22Rv1 (cell line): ENCODE data around the gene EFCAB8.

ENCODE experiments used
- H3K27ac ChIP-seq: fragments of 450-650 bp; 2 replicates; pipeline ENCODE4 v1.5.1; 2017
- ZFX ChIP-seq: fragments of 450-650 bp; IDR thresholded peaks from 2 replicates; pipeline ENCODE4 v1.6.1; 2017; ENCODE audit warnings: antibody characterized with exemption, borderline replicate concordance
- TF ChIP-seq, protein P1 (sequence below): fragments of 450-650 bp; IDR thresholded peaks from 2 replicates; pipeline ENCODE4 v1.5.1; 2017; ENCODE audit warnings: mild to moderate bottlenecking

The EFCAB8 gene

GRCh38 chr20:32991792-32992641 is 133.3 kb downstream of the EFCAB8 start:
- H3K27ac ChIP-seq: no peak overlapping the region
- TF ChIP-seq, protein P1, sequence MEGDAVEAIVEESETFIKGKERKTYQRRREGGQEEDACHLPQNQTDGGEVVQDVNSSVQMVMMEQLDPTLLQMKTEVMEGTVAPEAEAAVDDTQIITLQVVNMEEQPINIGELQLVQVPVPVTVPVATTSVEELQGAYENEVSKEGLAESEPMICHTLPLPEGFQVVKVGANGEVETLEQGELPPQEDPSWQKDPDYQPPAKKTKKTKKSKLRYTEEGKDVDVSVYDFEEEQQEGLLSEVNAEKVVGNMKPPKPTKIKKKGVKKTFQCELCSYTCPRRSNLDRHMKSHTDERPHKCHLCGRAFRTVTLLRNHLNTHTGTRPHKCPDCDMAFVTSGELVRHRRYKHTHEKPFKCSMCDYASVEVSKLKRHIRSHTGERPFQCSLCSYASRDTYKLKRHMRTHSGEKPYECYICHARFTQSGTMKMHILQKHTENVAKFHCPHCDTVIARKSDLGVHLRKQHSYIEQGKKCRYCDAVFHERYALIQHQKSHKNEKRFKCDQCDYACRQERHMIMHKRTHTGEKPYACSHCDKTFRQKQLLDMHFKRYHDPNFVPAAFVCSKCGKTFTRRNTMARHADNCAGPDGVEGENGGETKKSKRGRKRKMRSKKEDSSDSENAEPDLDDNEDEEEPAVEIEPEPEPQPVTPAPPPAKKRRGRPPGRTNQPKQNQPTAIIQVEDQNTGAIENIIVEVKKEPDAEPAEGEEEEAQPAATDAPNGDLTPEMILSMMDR: no peak
- no peak for TF ChIP-seq ZFX

GRCh38 chr20:32993496-32994050 is 134.8 kb downstream of the EFCAB8 start:
- no peak for TF ChIP-seq ZFX
- TF ChIP-seq, protein P1: no peak

GRCh38 chr20:32995802-32996201 is 137.1 kb downstream of the EFCAB8 start:
- TF ChIP-seq ZFX: no peak
- TF ChIP-seq, protein P1: 0 out of 2 replicates have a peak, but pooled peaks have one; percentile 8
- no peak overlapping the region for H3K27ac ChIP-seq

More at GRCh38 chr20:32993496-32994050, 134.8 kb downstream of the EFCAB8 start:
- H3K27ac ChIP-seq: no peak overlapping the region

- TF ChIP-seq, protein P1: no peak
- no peak for TF ChIP-seq ZFX
- H3K27ac ChIP-seq: no peak overlapping the region
Observed at GRCh38 chr20:32997431-32997830, 138.7 kb downstream of the EFCAB8 start.

GRCh38 chr20:32999603-33000250 is 141.0 kb downstream of the EFCAB8 start:
- H3K27ac ChIP-seq: no peak overlapping the region
- no peak for TF ChIP-seq ZFX
- TF ChIP-seq, protein P1: no peak

DNA sequence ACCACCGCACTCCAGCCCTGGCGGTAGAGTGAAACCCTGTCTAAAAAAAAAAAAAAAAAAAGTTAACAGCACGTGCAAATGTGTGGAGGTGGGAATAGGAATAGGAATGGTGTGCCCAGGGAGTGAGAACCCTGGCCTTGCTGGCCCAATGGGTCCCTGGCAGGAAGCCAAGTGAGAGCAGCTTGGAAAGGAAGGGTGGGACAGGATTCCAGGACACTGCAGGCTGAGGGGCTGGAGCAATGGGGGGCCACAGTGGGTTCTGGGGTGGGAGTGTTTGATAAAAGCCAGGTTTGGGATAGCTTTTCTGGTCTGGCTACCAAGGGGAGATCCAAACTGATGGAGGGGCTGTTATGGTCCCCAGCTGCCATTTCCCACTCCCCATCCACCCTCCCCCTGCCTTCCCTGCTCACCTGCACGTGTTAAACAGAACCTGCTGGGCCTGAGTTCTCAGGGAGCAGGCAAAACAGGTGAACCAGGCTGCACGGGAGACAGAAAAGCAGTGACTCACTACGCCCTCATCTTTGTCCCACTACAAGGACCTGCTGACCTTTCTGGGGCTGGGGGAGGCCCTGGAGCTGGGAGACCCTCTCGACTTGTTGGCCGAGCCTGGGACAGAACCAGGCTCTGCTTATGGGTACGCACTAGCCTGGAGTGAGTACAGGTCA is 142.2 kb downstream of the EFCAB8 start:
- TF ChIP-seq, protein P1: no peak
- TF ChIP-seq ZFX: no peak
- no peak overlapping the region for H3K27ac ChIP-seq
